Body of pancreas (tissue), 4 donors: ENCODE data around the gene IFNGR2. TPM values are rescaled to one million over a fixed set of nuclear protein-coding genes. Genes with fewer than 3 reads are reported as not detected.

Experiments used
- ATAC-seq: fragments of 150-250 bp; one replicate; pipeline ENCODE4 v1.9.1; 2016
- DNase-seq, 4 donors: peaks; one replicate each; pipeline ENCODE4 v3.0.0-alpha.2; 2019
- H3K27ac ChIP-seq, 4 donors: fragments of 200-600 bp; sonication (generic); 1 replicate in 3 of 4; 2 replicates in 1 of 4; pipeline versions ENCODE4 v1.5.1 to v1.6.1; 2016 to 2019; ENCODE audit warnings: mild to moderate bottlenecking in 1 of 4, mixed read lengths in 1 of 4, moderate library complexity in 1 of 4
- H3K27me3 ChIP-seq, 2 donors: fragments of 200-600 bp; sonication (generic); one replicate each; pipeline ENCODE4 v1.6.0; 2016; ENCODE audit warnings: mild to moderate bottlenecking in 1 of 2
- H3K36me3 ChIP-seq, 2 donors: fragments of 200-600 bp; sonication (generic); replicated peaks in 1 of 2; 2 replicates each; pipeline ENCODE4 v1.5.1; 2016; ENCODE audit warnings: low read depth in 2 of 2; ENCODE audit not compliant: insufficient read depth in 1 of 2
- H3K4me1 ChIP-seq: fragments of 200-600 bp; sonication (generic); one replicate; pipeline ENCODE4 v1.6.0; 2016
- H3K4me3 ChIP-seq, 2 donors: fragments of 200-600 bp; sonication (generic); 1 replicate in 1 of 2; 2 replicates in 1 of 2; pipeline ENCODE4 v1.5.1; 2016 to 2019
- H3K9me3 ChIP-seq, 3 donors: fragments of 200-600 bp; sonication (generic); 1 replicate in 2 of 3; 2 replicates in 1 of 3; pipeline ENCODE4 v1.5.1; 2016
- POLR2A ChIP-seq, 3 donors: fragments of 450-650 bp; IDR thresholded peaks; one replicate each; pipeline ENCODE4 v1.6.1; 2016; ENCODE audit warnings: antibody characterized with exemption in 3 of 3, mild to moderate bottlenecking in 2 of 3
- WGBS, 2 donors: methylation state at CpG; one replicate each; pipeline ENCODE4 v1.1.5; 2017; 5-methylcytosine and 5-hydroxymethylcytosine counted together
- intact Hi-C: fragments of 100-400 bp; cut with DNase I; formaldehyde crosslinking; loops from one replicate; pipeline ENCODE4 v1.15.1; 2023
- total RNA-seq, 2 donors: library from RNA; depleted of rRNA; stranded (reverse); fragments of >200 nt; gene quantifications; one replicate each; pipeline ENCODE4 v1.1.0, GENCODE V29; 2016
- TF ChIP-seq, protein P1 (sequence below), 7 experiments: fragments of 450-650 bp in 4 of 7; fragments of 200-600 bp in 3 of 7; sonication (generic) in 3 of 7; IDR thresholded peaks; one replicate each; pipeline ENCODE4 v1.5.1; 2016 to 2019; ENCODE audit warnings: antibody characterized with exemption in 7 of 7

IFNGR2 gene
- total RNA-seq, 2 donors from 2014 or later, result 30.4 to 32.3 TPM

DNA sequence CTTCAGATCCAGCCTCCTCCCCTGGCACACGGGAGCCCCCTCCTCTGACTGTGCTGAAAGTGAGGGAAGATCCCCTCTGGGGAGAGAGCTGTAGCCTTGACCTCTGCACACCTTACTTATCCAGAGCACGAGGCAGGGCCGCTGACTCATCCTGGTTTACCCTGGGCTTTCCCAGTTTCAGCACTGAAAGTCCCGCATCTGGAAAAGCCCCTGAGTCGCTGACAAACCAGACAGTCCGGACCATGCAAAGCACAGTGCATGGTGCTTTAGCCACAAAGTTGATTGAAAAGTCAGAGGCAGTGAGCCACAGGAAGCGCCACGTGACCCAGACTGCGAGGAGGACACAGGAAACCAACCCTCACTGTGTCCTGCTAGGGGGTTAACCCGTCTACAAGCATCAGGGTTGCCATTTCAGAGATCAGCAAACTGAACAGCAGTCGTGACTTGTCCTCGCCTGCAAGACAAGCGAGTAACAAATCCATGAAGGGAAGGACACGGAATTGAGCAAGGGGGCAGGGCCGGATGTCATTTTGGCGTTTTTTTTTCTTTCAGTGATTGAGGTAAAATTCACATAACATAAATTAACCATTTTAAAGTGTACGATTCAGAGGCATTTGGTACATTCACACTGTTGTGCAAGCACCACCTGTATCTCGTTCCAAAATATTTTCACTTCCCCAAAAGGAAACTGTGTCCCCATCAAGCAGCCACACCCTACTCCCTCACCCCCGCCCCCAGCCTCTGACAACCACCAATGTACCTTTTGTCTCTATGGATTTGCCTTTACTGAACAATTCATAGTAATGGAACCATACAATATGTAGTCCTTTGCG is 19.9 kb upstream of the IFNGR2 start:
- peak in 2 of 3 donors; percentile 30 to 35 for TF ChIP-seq POLR2A (IDR thresholded peaks at IDR 0.05)
- TF ChIP-seq, protein P1, sequence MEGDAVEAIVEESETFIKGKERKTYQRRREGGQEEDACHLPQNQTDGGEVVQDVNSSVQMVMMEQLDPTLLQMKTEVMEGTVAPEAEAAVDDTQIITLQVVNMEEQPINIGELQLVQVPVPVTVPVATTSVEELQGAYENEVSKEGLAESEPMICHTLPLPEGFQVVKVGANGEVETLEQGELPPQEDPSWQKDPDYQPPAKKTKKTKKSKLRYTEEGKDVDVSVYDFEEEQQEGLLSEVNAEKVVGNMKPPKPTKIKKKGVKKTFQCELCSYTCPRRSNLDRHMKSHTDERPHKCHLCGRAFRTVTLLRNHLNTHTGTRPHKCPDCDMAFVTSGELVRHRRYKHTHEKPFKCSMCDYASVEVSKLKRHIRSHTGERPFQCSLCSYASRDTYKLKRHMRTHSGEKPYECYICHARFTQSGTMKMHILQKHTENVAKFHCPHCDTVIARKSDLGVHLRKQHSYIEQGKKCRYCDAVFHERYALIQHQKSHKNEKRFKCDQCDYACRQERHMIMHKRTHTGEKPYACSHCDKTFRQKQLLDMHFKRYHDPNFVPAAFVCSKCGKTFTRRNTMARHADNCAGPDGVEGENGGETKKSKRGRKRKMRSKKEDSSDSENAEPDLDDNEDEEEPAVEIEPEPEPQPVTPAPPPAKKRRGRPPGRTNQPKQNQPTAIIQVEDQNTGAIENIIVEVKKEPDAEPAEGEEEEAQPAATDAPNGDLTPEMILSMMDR (IDR thresholded peaks at IDR 0.05), result no peak
- Histone ChIP-seq H3K9me3 (no peaks in the 10 kb centered on the region), H3K4me3 (no peak overlapping the region), H3K36me3 (no peaks in the 10 kb centered on the region), H3K27me3 (no peaks in the 10 kb centered on the region), H3K4me1 (peaks cover 15% of the 10 kb centered on the region), H3K27ac (peak overlapping the region in 2 of 4 donors; percentile 65 to 78)
- 13 to 24% methylated on average over 14 to 20 of the region's 20 CpGs for WGBS, 2 donors
- intact Hi-C loops, result no loop called here
- DNase-seq, result peak; percentile 37 to 78 (median 54)
- ATAC-seq, result peak; percentile 68

DNA sequence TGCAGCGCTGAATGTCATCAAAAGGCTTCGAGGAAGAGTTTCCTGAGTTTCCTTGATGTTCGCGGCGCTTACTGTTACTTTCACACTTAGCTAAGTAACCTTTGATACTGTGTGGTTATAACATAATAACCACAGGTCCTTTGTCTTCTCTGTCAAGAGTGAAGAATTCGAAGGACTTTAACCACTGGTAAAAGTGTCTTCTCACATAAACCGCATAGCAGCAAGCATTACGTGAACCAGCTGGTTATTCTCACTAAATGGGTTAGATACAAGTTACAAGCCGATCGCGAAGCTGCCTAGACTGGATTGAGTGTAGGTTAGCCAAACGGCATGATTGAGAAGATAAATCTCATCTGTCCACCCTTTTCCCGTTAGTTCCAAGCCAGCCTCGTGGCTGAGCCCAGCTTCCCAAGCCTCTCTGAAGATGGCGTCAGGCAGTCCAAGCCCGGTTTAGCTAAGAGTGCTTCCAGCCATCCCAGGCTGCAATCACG is 18.3 kb upstream of the IFNGR2 start:
- DNase-seq (no peak), ATAC-seq (no peak)
- 79 to 80% methylated on average over 17 of the region's 17 CpGs for WGBS, 2 donors
- no peak overlapping the region for H3K4me3 ChIP-seq
- intact Hi-C loops, result no loop called here
- no peaks in the 10 kb centered on the region for H3K27me3 ChIP-seq
- no peak overlapping the region for H3K27ac ChIP-seq
- TF ChIP-seq POLR2A (IDR thresholded peaks at IDR 0.05), result no peak
- TF ChIP-seq, protein P1 (IDR thresholded peaks at IDR 0.05), result no peak
- no peaks in the 10 kb centered on the region for H3K36me3 ChIP-seq
- H3K9me3 ChIP-seq, result no peaks in the 10 kb centered on the region
- peaks cover 15% of the 10 kb centered on the region for H3K4me1 ChIP-seq

DNA sequence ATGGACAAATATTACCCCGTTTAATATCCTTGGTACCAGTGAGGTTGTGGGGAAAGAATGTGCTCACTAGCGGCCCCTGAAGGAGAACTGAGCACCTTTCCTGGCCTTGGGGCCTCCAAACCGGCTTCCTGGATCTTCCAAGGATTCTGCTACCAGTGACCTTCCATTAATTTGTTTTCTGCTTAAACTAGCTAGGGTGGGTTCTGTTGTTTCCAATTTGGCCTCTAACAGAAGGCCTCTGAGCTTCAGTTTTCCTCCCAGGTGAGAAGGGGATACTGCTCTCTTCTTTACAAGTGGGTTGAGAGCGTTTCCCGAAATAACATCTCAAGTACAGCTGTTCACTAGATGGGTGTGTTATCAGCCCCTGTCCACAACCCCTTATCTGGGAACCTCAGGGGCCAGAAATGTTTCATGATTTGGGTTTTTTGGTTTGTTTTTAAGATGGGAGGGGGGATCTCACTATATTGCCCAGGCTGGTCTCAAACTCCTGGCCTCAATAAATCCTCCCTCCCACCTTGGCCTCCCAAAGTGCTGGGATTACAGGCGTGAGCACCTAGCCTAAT is 16.9 kb upstream of the IFNGR2 start:
- WGBS, 2 donors, result 57 to 61% methylated on average over 6 of the region's 6 CpGs
- no peaks in the 10 kb centered on the region for H3K36me3 ChIP-seq
- DNase-seq, result no peak
- H3K4me3 ChIP-seq, result no peak overlapping the region
- no peaks in the 10 kb centered on the region for H3K27me3 ChIP-seq
- ATAC-seq, result no peak
- no peak overlapping the region for H3K27ac ChIP-seq
- H3K9me3 ChIP-seq, result no peaks in the 10 kb centered on the region
- TF ChIP-seq POLR2A (IDR thresholded peaks at IDR 0.05), result no peak
- intact Hi-C loops, result no loop called here
- peaks cover 15% of the 10 kb centered on the region for H3K4me1 ChIP-seq

DNA sequence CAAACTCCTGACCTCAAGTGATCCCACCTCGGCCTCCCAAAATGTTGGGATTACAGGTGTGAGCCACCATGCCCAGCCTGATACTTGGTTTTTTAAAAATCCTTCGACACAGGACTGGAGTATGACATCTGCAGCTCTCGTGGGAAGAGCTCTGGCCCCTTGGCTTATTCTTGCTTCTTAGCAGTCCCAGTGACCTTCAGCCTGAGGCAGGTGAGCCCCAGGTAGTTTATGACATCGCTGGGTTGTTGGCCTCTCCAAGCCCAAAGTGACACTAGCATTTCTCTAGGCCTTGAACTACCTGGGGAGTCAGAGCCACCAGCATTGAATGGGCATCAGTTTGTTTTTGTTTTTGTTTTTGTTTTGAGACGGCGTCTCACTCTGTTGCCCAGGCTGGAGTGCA is 15.9 kb upstream of the IFNGR2 start:
- WGBS, 2 donors, result 81 to 88% methylated on average over 5 to 6 of the region's 6 CpGs
- intact Hi-C loops, result no loop called here
- H3K27ac ChIP-seq, result no peak overlapping the region
- H3K4me1 ChIP-seq, result peaks cover 15% of the 10 kb centered on the region
- H3K9me3 ChIP-seq, result no peaks in the 10 kb centered on the region
- H3K36me3 ChIP-seq, result no peaks in the 10 kb centered on the region
- TF ChIP-seq, protein P1 (IDR thresholded peaks at IDR 0.05), result no peak
- TF ChIP-seq POLR2A (IDR thresholded peaks at IDR 0.05), result no peak
- DNase-seq, result no peak
- H3K27me3 ChIP-seq, result no peaks in the 10 kb centered on the region
- ATAC-seq, result no peak
- no peak overlapping the region for H3K4me3 ChIP-seq

DNA sequence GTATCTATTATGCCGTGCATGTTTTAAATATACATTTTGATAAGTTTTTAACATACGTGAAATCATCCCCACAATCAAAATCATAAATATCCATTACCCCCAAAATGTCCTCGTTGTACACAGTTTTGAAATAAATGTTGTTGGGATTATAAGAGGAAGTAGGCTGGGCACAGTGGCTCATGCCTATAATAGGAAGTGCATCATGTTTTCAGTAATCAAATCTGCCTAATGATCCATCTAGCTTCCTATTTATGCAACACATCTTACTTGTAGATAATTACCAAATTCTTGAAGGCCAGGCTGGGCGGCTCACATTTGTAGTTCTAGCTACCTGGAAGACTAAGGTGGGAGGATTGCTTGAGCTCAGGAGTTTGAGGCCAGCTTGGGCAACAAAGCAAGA is 15.0 kb upstream of the IFNGR2 start:
- no peaks in the 10 kb centered on the region for H3K9me3 ChIP-seq
- DNase-seq (no peak), ATAC-seq (no peak)
- intact Hi-C loops, result no loop called here
- H3K36me3 ChIP-seq, result no peaks in the 10 kb centered on the region
- H3K4me3 ChIP-seq, result no peak overlapping the region
- 61 to 81% methylated on average over 4 of the region's 4 CpGs for WGBS, 2 donors
- TF ChIP-seq, protein P1 (IDR thresholded peaks at IDR 0.05), result no peak
- no peak for TF ChIP-seq POLR2A (IDR thresholded peaks at IDR 0.05)
- no peaks in the 10 kb centered on the region for H3K27me3 ChIP-seq
- H3K27ac ChIP-seq, result peak overlapping the region in 1 of 4 donors; percentile 47
- H3K4me1 ChIP-seq, result peaks cover 7% of the 10 kb centered on the region
